GM19025 (cell line): ENCODE measurements around the gene PDLIM1.

Experiments
- ATAC-seq: cut with Tn5 transposase; IDR thresholded peaks from one replicate; pipeline ENCODE4 v1.9.1; 2021; ENCODE audit warnings: mild to moderate bottlenecking, low read depth, moderate library complexity; ENCODE audit not compliant: unreplicated experiment

The PDLIM1 gene

GRCh38 chr10:95319239-95319638 is 28.4 kb upstream of the PDLIM1 start:
- no peak for ATAC-seq

DNA sequence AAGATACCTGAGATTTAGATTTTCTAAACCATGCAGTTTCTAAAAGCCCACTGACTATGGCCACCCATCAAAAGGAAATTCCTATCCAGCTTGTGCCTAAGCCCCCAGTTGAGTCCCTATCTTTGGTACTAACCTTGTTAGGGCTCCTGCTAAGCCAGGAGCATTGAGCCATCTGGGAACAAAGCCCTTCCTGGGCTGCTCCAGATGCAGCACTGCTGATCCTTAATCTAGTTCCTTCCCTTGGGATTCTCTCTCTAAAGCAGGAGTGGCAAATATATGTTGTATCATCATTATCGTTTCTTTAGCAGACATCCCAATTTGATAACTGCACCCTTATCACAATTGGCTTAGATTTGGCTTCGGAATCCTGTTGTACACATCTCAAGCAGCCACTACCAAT is 24.7 kb upstream of the PDLIM1 start:
- ATAC-seq = no peak

DNA sequence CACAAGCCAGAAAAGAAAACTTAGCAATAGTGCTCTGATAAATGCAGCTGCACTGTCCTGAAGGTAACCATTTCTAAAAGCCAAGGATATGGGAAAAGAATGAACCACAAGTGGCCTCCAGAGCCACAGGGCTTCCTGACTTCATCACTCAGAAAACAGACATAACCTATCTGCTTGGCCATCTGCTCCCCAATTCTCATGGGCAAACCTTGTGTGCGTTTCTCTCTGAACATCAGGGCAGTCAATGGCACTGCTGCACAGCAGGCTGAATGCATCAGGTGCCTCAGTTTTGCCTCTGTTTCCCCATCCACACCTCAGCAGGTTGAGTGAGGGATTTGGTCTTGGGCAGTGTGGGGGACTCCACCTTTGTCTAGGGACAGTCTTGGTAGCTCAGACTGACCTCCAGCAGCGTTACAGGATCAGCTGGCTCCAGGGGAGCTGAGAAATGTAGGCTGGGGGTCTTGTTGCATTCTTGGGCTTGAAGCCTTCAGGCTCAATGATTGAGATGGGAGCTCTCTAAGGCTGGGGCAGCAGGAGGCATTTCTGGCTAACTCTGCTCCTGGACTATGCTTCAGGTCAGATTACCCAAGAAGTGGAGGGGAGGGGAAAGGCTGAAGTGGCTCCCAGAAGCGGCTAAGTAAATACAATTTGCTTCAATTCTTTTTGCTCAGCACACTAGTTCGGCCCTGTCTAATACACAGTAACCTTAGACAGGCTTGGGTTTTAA is 23.6 kb upstream of the PDLIM1 start:
- no peak for ATAC-seq

- no peak for ATAC-seq
Observed at GRCh38 chr10:95312986-95313495, 22.2 kb upstream of the PDLIM1 start.

GRCh38 chr10:95312257-95312656 is 21.5 kb upstream of the PDLIM1 start:
- ATAC-seq = no peak

DNA sequence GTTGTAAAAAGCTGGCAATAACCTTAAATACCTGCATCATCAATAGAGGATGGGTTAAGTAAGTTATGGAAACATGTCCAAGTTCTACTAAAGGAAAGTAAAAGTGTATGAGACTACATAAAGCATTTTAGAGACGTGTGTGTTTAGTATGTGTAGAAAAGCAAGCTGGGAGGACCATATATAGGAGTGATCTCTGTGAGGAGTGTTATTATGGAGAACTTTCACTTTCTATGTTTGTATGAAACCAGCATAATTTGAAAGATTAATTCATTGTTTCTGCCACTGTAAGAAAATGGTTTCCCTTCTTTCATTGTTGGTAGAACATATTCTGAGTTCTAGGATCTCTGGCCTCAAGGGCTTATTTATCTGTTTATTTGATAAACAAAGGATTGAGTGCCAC is 19.2 kb upstream of the PDLIM1 start:
- no peak for ATAC-seq

GRCh38 chr10:95308389-95309302 is 17.8 kb upstream of the PDLIM1 start:
- no peak for ATAC-seq

DNA sequence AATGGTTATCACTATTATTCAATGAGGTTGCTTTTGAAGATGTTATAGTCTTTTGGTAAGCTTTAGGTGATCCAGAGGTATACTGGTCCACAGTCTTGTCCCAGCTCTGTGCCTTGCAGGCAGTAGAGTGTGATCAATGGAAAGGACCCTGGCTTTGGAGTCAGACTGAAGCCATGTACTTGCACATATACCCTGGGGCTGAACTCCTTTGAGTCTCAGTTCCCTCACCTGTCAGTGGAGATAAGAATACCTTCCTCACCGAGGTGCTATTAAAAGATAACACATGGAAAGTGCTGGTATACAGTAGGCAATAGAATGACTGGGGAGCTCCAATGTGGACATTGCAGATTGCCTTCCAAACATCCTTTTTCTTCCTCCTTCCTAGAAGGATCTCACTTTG is 16.0 kb upstream of the PDLIM1 start:
- no peak for ATAC-seq

DNA sequence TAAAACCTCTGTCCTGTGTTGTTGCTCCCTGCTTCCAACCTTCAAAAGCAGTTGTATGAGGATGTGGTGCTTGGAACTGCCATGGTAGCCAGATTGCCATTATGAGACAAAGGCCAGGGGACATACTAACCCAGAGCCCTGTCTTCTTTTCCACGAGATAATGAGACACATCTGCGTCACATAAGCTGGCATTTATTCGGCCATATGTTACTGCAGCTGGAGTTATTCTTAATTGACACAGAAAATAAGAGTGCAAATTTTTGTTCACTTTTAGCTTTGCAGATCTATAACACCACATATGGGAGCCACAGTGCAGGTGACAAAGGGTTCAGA is 15.5 kb upstream of the PDLIM1 start:
- no peak for ATAC-seq

DNA sequence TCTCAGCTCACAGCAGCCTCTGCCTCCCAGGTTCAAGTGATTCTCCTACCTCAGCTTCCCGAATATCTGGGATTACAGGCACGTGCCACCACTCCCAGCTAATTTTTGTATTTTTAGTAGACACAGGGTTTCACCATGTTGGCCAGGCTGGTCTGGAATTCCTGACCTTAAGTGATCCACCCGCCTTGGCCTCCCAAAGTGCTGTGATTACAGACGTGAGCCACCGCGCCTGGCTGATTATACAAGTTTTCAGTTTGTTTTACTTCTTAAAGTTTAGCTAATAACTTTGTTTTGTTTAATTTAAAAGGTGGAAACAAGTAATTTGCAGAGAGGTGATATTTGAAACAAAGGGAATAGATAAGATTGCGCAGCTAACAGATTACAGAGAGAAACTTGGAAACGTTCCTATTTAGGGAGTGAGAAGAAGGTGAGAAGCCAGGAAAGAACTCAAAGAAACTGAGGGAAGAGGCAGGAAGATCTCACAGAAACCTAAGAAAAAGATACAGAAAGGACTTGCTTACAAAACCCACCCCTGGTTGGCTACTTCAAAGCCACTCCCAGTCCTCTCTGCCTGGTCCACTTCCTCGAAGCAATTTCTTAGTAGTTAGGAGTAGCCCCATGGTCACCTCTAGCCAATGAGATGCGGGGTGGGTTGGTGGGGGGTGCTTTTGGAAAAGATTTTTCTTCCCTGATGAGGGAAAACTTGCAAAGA is 15.0 kb upstream of the PDLIM1 start:
- ATAC-seq = no peak

- ATAC-seq = no peak
Observed at GRCh38 chr10:95304976-95305375, 14.2 kb upstream of the PDLIM1 start.

GRCh38 chr10:95304463-95304862 is 13.7 kb upstream of the PDLIM1 start:
- ATAC-seq = no peak

DNA sequence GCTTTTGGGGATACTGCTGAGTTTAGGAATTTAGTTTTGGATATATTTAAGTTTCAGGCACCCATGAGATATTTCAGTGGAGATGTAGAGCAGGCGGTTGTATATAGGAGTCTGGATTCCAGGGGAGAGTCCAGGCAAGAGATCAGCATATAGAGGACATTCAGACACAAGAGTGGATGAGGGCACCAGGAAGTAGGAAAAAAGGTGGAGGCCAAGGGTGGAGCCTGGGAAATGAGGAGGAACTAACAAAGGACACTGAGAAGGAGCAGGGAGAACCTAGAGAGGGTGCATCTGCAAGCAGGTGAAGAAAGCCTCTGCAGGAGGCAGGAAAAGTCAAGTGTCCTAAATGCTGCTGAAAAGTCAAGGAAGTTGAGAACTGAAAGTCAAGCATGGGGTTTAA is 13.1 kb upstream of the PDLIM1 start:
- no peak for ATAC-seq

- no peak for ATAC-seq
Observed at GRCh38 chr10:95303535-95303934, 12.7 kb upstream of the PDLIM1 start.

DNA sequence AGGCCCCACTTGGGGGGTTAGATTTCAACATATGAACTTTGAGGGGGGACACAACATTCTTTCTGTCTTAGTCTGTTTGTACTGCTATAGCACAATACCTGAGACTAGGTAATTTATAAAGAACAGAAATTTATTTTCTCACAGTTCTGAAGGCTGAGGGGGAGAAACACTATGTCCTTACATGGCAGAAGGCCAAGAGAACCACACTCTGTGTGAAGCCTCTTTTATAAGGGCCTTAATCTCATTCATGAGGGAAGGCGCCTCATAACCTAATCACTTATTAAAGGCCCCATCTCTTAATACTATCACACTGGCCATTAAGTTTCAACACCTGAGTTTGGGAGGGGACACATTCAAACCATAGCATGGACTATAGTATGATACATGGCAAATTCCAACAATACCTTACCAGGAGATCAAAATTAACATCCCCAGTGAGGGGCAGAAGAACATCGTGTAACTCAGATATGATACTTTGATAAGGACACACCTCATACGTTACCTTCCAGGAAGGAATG is 9.3 kb upstream of the PDLIM1 start:
- ATAC-seq = no peak

GRCh38 chr10:95297402-95297801 is 6.6 kb upstream of the PDLIM1 start:
- no peak for ATAC-seq

- ATAC-seq = no peak
Observed at GRCh38 chr10:95296764-95297163, 6.0 kb upstream of the PDLIM1 start.

DNA sequence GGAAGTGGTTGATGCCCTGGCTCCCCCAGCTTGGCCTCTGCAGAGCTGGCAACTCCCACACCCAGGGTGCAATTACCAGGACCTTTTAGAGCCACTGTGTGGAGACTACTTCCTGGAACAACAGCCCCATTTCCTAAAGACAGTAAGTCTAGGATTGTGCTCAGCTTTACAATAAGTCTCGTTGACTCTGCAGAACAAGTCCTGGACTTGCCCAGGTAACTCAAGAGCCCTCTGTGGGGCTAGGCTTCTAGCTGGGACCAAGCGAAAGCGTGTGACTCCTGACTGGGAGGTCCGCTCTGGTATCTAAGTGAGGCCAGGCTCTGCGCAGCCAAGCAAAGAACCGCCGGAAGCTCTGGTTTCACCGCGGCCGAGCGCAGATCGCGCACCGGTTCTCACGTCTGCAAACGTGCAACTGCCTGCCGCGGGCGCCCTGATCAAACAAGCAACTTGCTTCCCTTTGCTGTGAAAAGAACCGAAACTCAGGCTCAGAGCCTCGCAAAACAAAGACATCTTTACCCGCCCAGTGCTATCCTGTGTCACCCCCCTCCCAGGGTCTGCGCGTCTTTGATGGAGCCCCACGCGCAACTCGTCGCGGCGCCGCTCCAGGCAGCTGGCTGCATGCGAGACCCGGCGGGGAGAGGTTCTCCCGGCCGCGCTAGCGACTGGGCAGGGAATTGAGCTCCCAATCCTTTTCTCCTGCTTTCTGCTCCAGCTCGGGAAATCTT is 4.4 kb upstream of the PDLIM1 start:
- ATAC-seq = peak; percentile 71

DNA sequence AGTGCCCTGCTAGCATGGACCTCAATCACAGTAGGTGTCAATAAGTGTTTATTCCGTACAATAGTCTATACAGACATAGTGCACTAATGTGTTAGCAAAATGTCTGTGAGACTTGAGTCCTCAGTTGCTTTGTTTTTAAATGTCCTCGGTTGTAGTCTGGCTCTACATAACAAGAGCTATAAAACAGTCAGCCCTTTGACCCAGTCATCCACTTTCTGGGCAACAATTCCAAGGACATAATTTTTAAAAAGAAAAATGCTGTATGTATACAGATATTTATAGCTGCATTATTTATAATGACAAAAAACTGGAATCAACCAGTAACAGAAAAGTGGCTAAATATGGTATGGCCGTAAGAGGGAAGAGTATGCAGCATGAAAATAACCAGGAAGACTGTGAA is 2.8 kb upstream of the PDLIM1 start:
- no peak for ATAC-seq

DNA sequence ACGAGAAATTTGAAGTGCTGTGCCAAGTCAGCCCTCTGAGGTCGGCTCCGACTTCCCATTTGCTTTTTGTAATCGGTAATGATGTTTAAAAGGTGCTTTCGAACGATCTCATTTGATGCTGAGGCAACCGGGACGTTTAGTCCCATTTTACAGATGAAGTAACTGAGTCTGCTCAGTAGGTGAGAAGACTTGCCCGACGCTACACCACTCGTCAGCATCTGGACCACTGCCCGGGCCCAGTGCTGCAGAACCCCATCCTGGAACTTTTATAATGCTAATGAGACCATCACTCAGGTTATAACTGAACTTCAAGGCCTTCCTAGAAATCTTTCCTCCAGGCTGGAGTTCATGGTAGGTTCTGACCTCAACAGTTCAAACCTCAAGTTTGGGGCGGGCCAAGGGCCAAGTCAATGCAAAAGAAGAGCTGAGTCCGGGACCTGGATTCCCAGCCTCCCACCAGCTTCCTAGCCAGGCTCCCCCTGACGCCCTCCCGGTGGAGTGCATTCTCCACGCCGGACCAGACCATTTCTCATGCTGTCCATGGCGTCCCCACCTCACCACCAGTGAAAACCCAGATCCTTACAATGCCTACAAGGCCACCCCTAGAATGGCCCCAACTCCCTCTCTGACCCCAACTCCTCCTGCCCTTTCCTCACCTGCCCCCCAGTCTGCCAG is 699 bp upstream of the PDLIM1 start:
- no peak for ATAC-seq
